GM12801 (cell line): ENCODE measurements around the gene SLC14A1.

Experiments used
- CTCF ChIP-seq: IDR thresholded peaks from one replicate; pipeline ENCODE4 v1.5.1; 2011; ENCODE audit warnings: control low read depth; ENCODE audit not compliant: insufficient read length; ENCODE audit errors: extremely low read depth

Gene SLC14A1

DNA sequence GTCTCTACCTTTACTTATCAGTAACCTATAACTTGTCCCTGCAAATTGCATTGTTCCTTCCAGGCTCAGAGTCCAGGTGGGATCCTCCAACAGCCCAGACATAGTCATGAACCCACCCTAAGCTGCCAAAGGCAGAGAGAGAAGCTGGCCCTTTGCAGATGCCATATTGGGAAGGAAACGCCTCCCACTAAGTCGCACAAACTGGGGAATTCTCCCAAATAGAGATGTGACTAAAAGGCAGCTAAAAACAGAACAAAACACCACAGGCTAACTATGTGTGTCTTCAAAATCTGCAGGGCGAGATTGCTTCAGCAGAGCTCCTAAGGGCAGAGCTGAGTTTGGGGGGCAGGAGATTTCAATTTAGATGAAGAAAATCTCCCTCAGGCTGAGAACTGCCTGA lies 63.0 kb downstream of the SLC14A1 start:
- TF ChIP-seq CTCF, result no peak

- no peak for TF ChIP-seq CTCF
These were observed 63.4 kb downstream of the SLC14A1 start for GRCh38 chr18:45787346-45787745.

DNA sequence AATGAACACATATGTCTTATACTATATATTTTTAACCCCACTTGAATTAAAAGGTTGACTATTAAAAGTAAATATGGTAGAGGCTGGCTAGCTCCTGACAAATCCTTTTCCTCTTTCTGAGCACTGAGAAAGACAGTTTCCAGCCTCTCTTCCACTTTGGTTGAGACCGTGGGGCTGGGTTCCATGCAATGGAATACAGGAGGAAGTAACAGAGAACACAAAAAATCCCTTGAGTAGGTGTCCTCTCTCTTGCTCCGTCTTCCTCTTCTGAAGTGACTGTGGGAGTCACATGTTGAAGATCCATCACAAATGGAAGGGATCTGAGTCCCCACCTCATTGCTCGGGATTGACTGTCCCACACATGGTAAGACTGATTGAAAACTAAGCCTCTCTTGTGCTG lies 64.9 kb downstream of the SLC14A1 start:
- no peak for TF ChIP-seq CTCF

DNA sequence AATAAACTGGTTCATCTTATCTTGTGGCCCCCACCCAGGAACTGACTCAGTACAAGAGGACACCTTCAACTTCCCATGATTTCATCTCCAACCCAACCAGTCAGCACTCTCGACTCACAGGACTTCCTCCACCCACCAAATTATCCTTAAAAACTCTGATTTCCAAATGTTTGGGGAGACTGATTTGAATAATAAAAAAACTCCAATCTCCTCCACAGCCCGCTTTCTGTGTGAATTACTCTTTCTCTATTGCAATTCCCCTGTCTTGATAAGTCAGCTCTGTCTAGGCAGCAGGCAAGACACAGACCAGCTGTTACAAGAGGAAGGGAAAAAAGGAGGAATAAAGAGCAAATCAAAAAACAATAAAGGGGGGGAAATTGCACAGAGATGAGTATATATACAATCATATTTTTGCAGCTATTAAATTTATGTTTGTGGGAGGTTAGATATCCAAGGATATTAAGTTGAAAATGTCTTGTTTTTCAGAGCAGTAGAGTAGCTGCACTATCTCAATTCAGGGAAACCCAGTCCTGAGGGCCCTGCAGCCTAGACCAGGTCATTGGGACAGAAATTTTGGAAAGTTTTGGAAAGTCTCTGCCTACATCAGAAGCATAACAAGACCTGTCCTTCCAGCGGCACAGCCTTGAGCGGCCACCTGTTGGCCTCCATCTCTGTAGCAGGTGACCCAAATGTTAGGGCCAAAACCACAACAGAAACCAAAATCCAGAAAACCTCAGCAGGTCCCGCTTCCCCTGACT lies 68.7 kb downstream of the SLC14A1 start:
- TF ChIP-seq CTCF, result no peak

DNA sequence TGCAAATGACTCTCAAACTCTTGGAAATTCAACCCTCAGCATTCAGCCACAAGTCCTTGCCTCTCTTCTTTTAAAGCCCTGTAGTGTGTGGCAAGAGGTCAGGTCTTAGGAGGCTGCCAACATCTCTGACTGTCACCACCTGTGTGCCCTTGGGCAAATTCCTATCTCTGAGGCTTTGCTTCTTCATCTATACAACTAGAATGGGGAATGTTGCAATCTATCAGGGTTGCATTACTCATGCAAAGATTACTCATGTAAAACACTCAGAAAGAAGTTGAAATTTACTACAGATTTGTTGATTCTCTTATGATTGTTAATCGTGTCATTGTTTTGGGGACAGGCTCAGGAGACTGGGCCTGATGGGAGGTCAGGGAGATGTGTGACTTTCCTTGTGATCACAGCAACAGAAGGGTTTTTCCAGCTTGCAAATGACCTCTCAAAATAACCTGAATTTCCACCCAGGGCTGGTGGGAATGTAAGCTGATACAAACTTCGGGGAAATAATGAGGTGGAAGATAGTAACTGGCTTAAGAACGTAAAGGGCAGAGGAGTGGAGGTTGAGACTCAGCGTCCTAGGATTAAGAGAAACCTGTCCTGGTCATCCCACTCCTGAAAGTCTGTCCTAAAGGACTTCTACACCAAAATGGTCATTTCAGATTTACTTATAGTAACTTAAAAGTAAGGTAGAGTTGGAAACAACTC lies 69.4 kb downstream of the SLC14A1 start:
- TF ChIP-seq CTCF, result no peak

DNA sequence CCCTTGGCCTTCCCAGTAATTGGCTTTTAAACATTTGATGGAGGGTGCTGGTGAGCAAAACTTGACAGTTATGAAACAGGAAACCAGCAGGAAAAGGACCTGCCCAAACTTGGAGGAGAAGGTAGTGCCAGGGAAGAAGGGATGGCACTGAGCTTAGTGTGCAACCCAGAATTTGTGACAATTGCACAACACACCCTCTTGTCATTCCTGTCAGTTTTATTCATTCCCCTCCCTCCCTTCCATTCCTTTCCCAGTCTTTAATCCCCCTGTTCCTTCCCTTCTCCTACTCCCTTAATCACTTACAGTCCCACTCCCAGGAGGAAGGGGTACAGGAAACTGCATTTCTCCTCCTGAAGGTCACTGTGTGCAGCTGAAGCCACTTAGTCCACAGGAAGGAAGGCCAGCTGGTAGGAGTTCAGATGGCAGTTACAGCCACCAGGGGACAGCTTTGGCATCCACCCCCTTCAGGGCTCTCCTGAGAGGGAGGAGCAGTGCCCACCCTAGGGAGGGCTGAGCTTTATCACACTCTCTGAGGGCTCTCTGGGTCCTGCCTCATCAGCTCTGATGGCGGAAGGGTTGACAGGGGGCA lies 77.5 kb downstream of the SLC14A1 start:
- no peak for TF ChIP-seq CTCF
